PC-9 (cell line): ENCODE results near the gene DSCAM. TPM values are rescaled to one million over a fixed set of nuclear protein-coding genes. Genes with fewer than 3 reads are reported as not detected.

Source experiments
- BruUV-seq: library from RNA; stranded (reverse); fragments of 400-500 nt; replicated peaks from 2 replicates; lab custom pipeline; 2021; lab: Mats Ljungman, UMichigan
- CTCF ChIA-PET: fragments of 300-600 bp; sonication (Branson Sonifier 250); formaldehyde crosslinking; loops from one replicate; lab custom pipeline; 2022; ENCODE audit warnings: antibody characterized with exemption; lab: Charles Lee
- POLR2A ChIA-PET: fragments of 300-600 bp; sonication (Branson Sonifier 250); formaldehyde crosslinking; loops from one replicate; lab custom pipeline; 2022; ENCODE audit warnings: antibody characterized with exemption; ENCODE audit not compliant: unreplicated experiment; lab: Charles Lee
- DNase-seq, 2 experiments: peaks; one replicate each; pipeline versions ENCODE4 v3.0.0 to v3.0.0-alpha.2; 2015 to 2022; ENCODE audit warnings: mixed read lengths in 1 of 2
- H2AFZ ChIP-seq: fragments of 200-600 bp; sonication (generic); 2 replicates; pipeline ENCODE4 v1.8.1; 2017; ENCODE audit warnings: antibody characterized with exemption
- H3F3A ChIP-seq: fragments of 200-600 bp; sonication (generic); 2 replicates; pipeline ENCODE4 v1.8.1; 2017; ENCODE audit warnings: antibody characterized with exemption, mild to moderate bottlenecking, low read depth; ENCODE audit not compliant: insufficient read depth
- H3K27ac ChIP-seq: fragments of 200-600 bp; sonication (generic); 2 replicates; pipeline ENCODE4 v1.6.1; 2016; ENCODE audit warnings: mixed run types
- H3K27me3 ChIP-seq: fragments of 200-600 bp; sonication (generic); 2 replicates; pipeline ENCODE4 v1.6.1; 2016; ENCODE audit warnings: low read depth, mixed run types; ENCODE audit not compliant: insufficient read depth
- H3K36me3 ChIP-seq: fragments of 200-600 bp; sonication (generic); 2 replicates; pipeline ENCODE4 v1.6.1; 2016; ENCODE audit warnings: low read depth, mixed run types
- H3K4me1 ChIP-seq: fragments of 200-600 bp; sonication (generic); replicated peaks from 2 replicates; pipeline ENCODE4 v1.6.1; 2016; ENCODE audit warnings: mixed run types; ENCODE audit not compliant: insufficient read depth
- H3K4me2 ChIP-seq: fragments of 200-600 bp; sonication (generic); 2 replicates; pipeline ENCODE4 v1.6.1; 2017; ENCODE audit warnings: mixed run types
- H3K4me3 ChIP-seq: fragments of 200-600 bp; sonication (generic); 2 replicates; pipeline ENCODE4 v1.6.1; 2016; ENCODE audit warnings: mixed run types
- H3K79me2 ChIP-seq: fragments of 200-600 bp; sonication (generic); 2 replicates; pipeline ENCODE4 v1.6.1; 2017; ENCODE audit warnings: low read depth, mixed run types
- H3K9me2 ChIP-seq: fragments of 200-600 bp; sonication (generic); 2 replicates; pipeline ENCODE4 v1.8.1; 2017; ENCODE audit warnings: mild to moderate bottlenecking; ENCODE audit not compliant: insufficient read depth
- H3K9me3 ChIP-seq: fragments of 200-600 bp; sonication (generic); 2 replicates; pipeline ENCODE4 v1.8.1; 2016; ENCODE audit warnings: low read depth; ENCODE audit not compliant: insufficient read depth
- H4K20me1 ChIP-seq: fragments of 200-600 bp; sonication (generic); 2 replicates; pipeline ENCODE4 v1.8.1; 2017; ENCODE audit not compliant: insufficient read depth
- EZH2 ChIP-seq: fragments of 200-600 bp; sonication (generic); IDR thresholded peaks from 2 replicates; pipeline ENCODE4 v1.8.0; 2017; ENCODE audit warnings: antibody characterized with exemption, low read depth
- intact Hi-C: fragments of 100-400 bp; cut with micrococcal nuclease; formaldehyde crosslinking; loops from one replicate; pipeline ENCODE4 v1.10.0; 2022; ENCODE audit not compliant: unreplicated experiment
- total RNA-seq: library from RNA; stranded (reverse); gene quantifications from 2 replicates; pipeline ENCODE4 v1.2.3, GENCODE V29; 2021
- TF ChIP-seq, protein P1 (sequence below): fragments of 200-600 bp; sonication (generic); conservative IDR thresholded peaks from 2 replicates; pipeline ENCODE4 v1.6.1; 2017; ENCODE audit warnings: mixed run types, antibody characterized with exemption, mild to moderate bottlenecking, moderate library complexity

DSCAM gene
- total RNA-seq, 1 experiment from 2014 or later, result not detected

DNA sequence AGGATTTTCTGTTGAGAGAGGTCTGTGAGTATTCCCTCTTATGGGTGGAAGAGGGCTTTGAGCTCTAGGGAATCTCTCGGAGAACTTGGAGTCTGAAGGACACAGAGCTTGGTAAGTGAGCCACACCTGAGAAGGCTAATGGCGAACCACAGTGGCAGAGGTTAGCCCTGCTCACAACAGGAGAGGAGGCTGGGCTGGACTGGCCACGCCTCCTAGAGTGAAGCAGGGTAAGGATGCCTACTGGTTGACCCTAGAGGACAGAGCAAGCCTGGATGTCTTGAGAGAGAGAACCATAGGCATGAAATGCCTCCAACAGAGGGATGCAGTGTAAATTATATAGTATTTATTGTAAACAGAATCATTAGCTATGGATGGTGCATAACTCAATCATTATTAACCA lies 747.1 kb downstream of the DSCAM start:
- no peak overlapping the region for H3K4me2 ChIP-seq
- no peak for DNase-seq
- H3K4me3 ChIP-seq, result no peak overlapping the region
- no peaks in the 10 kb centered on the region for H3K36me3 ChIP-seq
- H3K9me2 ChIP-seq, result no peaks in the 10 kb centered on the region
- H4K20me1 ChIP-seq, result no peaks in the 10 kb centered on the region
- no TSS peak for BruUV-seq
- H3K9me3 ChIP-seq, result no peaks in the 10 kb centered on the region
- no peaks in the 10 kb centered on the region for H3K79me2 ChIP-seq
- POLR2A ChIA-PET, result no interaction called here
- no peak overlapping the region for H2AFZ ChIP-seq
- H3F3A ChIP-seq, result no peaks in the 10 kb centered on the region
- H3K27me3 ChIP-seq, result no peaks in the 10 kb centered on the region
- CTCF ChIA-PET, result no interaction called here
- TF ChIP-seq EZH2, result no peak
- TF ChIP-seq, protein P1, sequence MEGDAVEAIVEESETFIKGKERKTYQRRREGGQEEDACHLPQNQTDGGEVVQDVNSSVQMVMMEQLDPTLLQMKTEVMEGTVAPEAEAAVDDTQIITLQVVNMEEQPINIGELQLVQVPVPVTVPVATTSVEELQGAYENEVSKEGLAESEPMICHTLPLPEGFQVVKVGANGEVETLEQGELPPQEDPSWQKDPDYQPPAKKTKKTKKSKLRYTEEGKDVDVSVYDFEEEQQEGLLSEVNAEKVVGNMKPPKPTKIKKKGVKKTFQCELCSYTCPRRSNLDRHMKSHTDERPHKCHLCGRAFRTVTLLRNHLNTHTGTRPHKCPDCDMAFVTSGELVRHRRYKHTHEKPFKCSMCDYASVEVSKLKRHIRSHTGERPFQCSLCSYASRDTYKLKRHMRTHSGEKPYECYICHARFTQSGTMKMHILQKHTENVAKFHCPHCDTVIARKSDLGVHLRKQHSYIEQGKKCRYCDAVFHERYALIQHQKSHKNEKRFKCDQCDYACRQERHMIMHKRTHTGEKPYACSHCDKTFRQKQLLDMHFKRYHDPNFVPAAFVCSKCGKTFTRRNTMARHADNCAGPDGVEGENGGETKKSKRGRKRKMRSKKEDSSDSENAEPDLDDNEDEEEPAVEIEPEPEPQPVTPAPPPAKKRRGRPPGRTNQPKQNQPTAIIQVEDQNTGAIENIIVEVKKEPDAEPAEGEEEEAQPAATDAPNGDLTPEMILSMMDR, result no peak
- no peaks in the 10 kb centered on the region for H3K4me1 ChIP-seq
- intact Hi-C loops, result no loop called here
- no peak overlapping the region for H3K27ac ChIP-seq

DNA sequence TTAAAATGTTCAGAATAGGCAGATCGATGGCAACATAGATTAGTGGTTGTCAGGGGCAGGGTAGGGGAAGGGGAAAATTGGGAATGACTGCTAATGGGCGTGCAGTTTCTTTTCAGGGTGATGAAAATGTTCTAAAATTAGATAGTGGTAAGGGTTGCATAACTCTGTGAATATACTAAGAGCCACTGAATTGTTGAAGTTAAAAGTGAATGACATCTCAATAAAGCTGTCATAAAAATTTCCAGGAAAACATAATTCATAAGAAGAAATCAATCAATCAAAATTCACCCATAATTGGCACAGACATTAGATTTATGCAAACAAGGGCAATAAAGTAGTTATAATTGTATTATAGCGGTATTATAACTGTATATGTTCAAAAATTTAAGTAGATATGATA lies 751.5 kb downstream of the DSCAM start:
- Histone ChIP-seq H3K27ac (no peak overlapping the region), H3K9me3 (no peaks in the 10 kb centered on the region), H3K9me2 (no peaks in the 10 kb centered on the region), H3K79me2 (no peaks in the 10 kb centered on the region), H3K4me1 (no peaks in the 10 kb centered on the region), H3K4me2 (no peak overlapping the region), H3K36me3 (no peaks in the 10 kb centered on the region), H3K4me3 (no peak overlapping the region), H3K27me3 (no peaks in the 10 kb centered on the region), H4K20me1 (no peaks in the 10 kb centered on the region), H2AFZ (no peak overlapping the region), H3F3A (no peaks in the 10 kb centered on the region)
- no peak for TF ChIP-seq EZH2
- TF ChIP-seq, protein P1, result no peak
- CTCF ChIA-PET, result no interaction called here
- no TSS peak for BruUV-seq
- no peak for DNase-seq
- intact Hi-C loops, result no loop called here
- POLR2A ChIA-PET, result no interaction called here

DNA sequence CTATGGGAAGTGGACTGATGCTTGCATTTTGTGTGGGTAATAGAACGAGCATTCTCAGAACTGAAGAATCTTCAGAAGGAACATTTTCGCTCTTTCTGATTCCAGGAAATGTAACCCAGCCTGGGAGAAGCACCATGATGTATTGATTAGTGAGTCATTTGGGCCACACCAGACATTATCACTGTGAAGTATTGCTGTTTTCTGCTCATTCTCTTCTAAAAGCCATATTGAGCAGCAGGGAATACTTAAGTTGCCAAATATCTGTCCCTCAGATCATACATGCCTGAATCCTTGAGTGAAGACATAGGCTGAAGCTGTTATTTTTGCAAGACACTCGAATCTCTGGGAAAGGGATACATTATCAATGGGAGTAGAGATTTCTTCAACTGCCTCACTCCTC lies 766.6 kb downstream of the DSCAM start:
- CTCF ChIA-PET, result no interaction called here
- Histone ChIP-seq H3K27me3 (no peaks in the 10 kb centered on the region), H3K27ac (no peak overlapping the region)

More for the DNA sequence above, 766.6 kb downstream of the DSCAM start:
- intact Hi-C loops, result no loop called here
- BruUV-seq, result no TSS peak
- no peaks in the 10 kb centered on the region for H3F3A ChIP-seq
- no peak overlapping the region for H3K4me2 ChIP-seq
- H4K20me1 ChIP-seq, result no peaks in the 10 kb centered on the region
- POLR2A ChIA-PET, result no interaction called here
- no peak for DNase-seq
- no peaks in the 10 kb centered on the region for H3K9me3 ChIP-seq
- no peak overlapping the region for H3K4me3 ChIP-seq
- H3K4me1 ChIP-seq, result no peaks in the 10 kb centered on the region
- TF ChIP-seq, protein P1, result no peak
- TF ChIP-seq EZH2, result no peak
- H3K79me2 ChIP-seq, result no peaks in the 10 kb centered on the region
- no peak overlapping the region for H2AFZ ChIP-seq
- H3K9me2 ChIP-seq, result no peaks in the 10 kb centered on the region
- no peaks in the 10 kb centered on the region for H3K36me3 ChIP-seq
